Motor neuron (in vitro differentiated cells): ENCODE measurements around the gene PRKCB. TPM values are rescaled to one million over a fixed set of nuclear protein-coding genes. Genes with fewer than 3 reads are reported as not detected.
A peak's percentile ranks its signal among the peaks of the same experiment; 100 is the strongest.

Experiments
- ATAC-seq, 8 experiments: fragments of 200-7000 bp; cut with Tn5 transposase; replicated peaks in 6 of 8; 2 replicates each; pipeline ENCODE4 v1.8.0; 2021; ENCODE audit warnings: mild to moderate bottlenecking in 8 of 8, moderate library complexity in 8 of 8
- H3K27ac ChIP-seq, 2 donors: fragments of 250-450 bp; sonication (Bioruptor Pico); 2 replicates each; pipeline ENCODE4 v1.9.0; 2021; ENCODE audit warnings: antibody characterized with exemption in 2 of 2, mild to moderate bottlenecking in 2 of 2, moderate library complexity in 1 of 2
- H3K4me1 ChIP-seq, 2 donors: fragments of 250-450 bp; sonication (Bioruptor Pico); replicated peaks in 1 of 2; 2 replicates each; pipeline ENCODE4 v1.6.1; 2021; ENCODE audit warnings: antibody characterized with exemption in 2 of 2, mild to moderate bottlenecking in 2 of 2, moderate library complexity in 1 of 2
- H3K4me3 ChIP-seq, 5 donors: fragments of 250-450 bp; sonication (Bioruptor Pico); 2 replicates each; pipeline ENCODE4 v1.9.0; 2021; ENCODE audit warnings: antibody characterized with exemption in 5 of 5, mild to moderate bottlenecking in 5 of 5, moderate library complexity in 4 of 5
- WGBS, 10 experiments: fragments of 450-650 bp; shearing (Covaris generic); methylation state at CpG; one replicate each; pipeline ENCODE4 v1.0.0; 2022; 5-methylcytosine and 5-hydroxymethylcytosine counted together
- in situ Hi-C, 9 experiments: fragments of 400-800 bp; cut with MboI; loops; one replicate each; pipeline ENCODE4 v1.15.0; 2021; ENCODE audit warnings: low sequenced_read_pairs in 9 of 9, low pct_unique_long_range_greater_than_20kb in 2 of 9; ENCODE audit not compliant: unreplicated experiment in 9 of 9
- total RNA-seq, 8 experiments: library from RNA; unstranded; fragments of 300-600 nt; gene quantifications; 2 replicates each; pipeline versions ENCODE4 v1.2.3 to v1.2.4, GENCODE V29; 2022

The PRKCB gene
- total RNA-seq, 8 experiments from 2014 or later = 0.10 to 21.0 (median 4.8) TPM

GRCh38 chr16:23859713-23860269, 24.0 kb downstream of the PRKCB start:
- no peak for ATAC-seq
- 0 to 95% (median 66%) methylated on average over 1 to 2 of the region's 2 CpGs; no CpG with 5 or more reads in 1 of the 10 experiments for WGBS, 10 experiments
- no peaks in the 10 kb centered on the region for H3K4me1 ChIP-seq
- H3K27ac ChIP-seq = no peak overlapping the region
- no peak overlapping the region for H3K4me3 ChIP-seq
- in situ Hi-C loops = no loop called here

- Histone ChIP-seq H3K4me1 (no peaks in the 10 kb centered on the region), H3K4me3 (no peak overlapping the region), H3K27ac (no peak overlapping the region)
- in situ Hi-C loops = no loop called here
- no peak for ATAC-seq
- 0 to 80% (median 34%) methylated on average over 1 to 3 of the region's 3 CpGs for WGBS, 10 experiments
Measured at GRCh38 chr16:23861874-23862273, 26.1 kb downstream of the PRKCB start.

- in situ Hi-C loops = no loop called here
- no peak overlapping the region for H3K4me3 ChIP-seq
- no peaks in the 10 kb centered on the region for H3K4me1 ChIP-seq
- WGBS, 10 experiments = 0 to 86% (median 64%) methylated on average over 1 to 6 of the region's 6 CpGs; no CpG with 5 or more reads in 1 of the 10 experiments
- H3K27ac ChIP-seq = no peak overlapping the region
- ATAC-seq = no peak
Measured at GRCh38 chr16:23862556-23862955, 26.8 kb downstream of the PRKCB start.

GRCh38 chr16:23863511-23864422, 28.0 kb downstream of the PRKCB start:
- Histone ChIP-seq H3K4me3 (no peak overlapping the region), H3K27ac (no peak overlapping the region), H3K4me1 (no peaks in the 10 kb centered on the region)
- in situ Hi-C loops = no loop called here
- peak in 2 of 8 experiments; percentile 20 to 31 for ATAC-seq
- WGBS, 10 experiments = 0 to 100% (median 63%) methylated on average over 2 to 11 of the region's 12 CpGs

GRCh38 chr16:23865853-23866252, 30.1 kb downstream of the PRKCB start:
- Histone ChIP-seq H3K27ac (no peak overlapping the region), H3K4me1 (no peaks in the 10 kb centered on the region), H3K4me3 (no peak overlapping the region)
- ATAC-seq = no peak
- in situ Hi-C loops = no loop called here
- WGBS, 10 experiments = 0 to 50% (median 17%) methylated on average over 1 to 2 of the region's 2 CpGs; no CpG with 5 or more reads in 3 of the 10 experiments

- 0 to 100% (median 40%) methylated on average over 1 to 4 of the region's 4 CpGs; no CpG with 5 or more reads in 1 of the 10 experiments for WGBS, 10 experiments
- no peak for ATAC-seq
- in situ Hi-C loops = no loop called here
Measured at GRCh38 chr16:23866621-23867020, 30.8 kb downstream of the PRKCB start.

GRCh38 chr16:23867566-23867965, 31.8 kb downstream of the PRKCB start:
- H3K4me3 ChIP-seq = no peak overlapping the region
- WGBS, 10 experiments = 0 to 100% (median 40%) methylated on average over 1 to 2 of the region's 2 CpGs; no CpG with 5 or more reads in 1 of the 10 experiments
- ATAC-seq = no peak
- H3K4me1 ChIP-seq = no peaks in the 10 kb centered on the region
- in situ Hi-C loops = no loop called here
- no peak overlapping the region for H3K27ac ChIP-seq

More at GRCh38 chr16:23866621-23867020, 30.8 kb downstream of the PRKCB start:
- H3K27ac ChIP-seq = no peak overlapping the region
- H3K4me1 ChIP-seq = no peaks in the 10 kb centered on the region
- no peak overlapping the region for H3K4me3 ChIP-seq

- in situ Hi-C loops = no loop called here
- no peak overlapping the region for H3K4me3 ChIP-seq
- WGBS, 10 experiments = 13 to 67% (median 53%) methylated on average over 1 of the region's 1 CpG; no CpG with 5 or more reads in 4 of the 10 experiments
- H3K4me1 ChIP-seq = no peaks in the 10 kb centered on the region
- no peak for ATAC-seq
- H3K27ac ChIP-seq = no peak overlapping the region
Measured at GRCh38 chr16:23868136-23868535, 32.4 kb downstream of the PRKCB start.

GRCh38 chr16:23869052-23869451, 33.3 kb downstream of the PRKCB start:
- Histone ChIP-seq H3K27ac (no peak overlapping the region), H3K4me3 (no peak overlapping the region), H3K4me1 (no peaks in the 10 kb centered on the region)
- 0 to 59% (median 20%) methylated on average over 1 to 5 of the region's 5 CpGs; no CpG with 5 or more reads in 3 of the 10 experiments for WGBS, 10 experiments
- in situ Hi-C loops = no loop called here
- ATAC-seq = no peak

GRCh38 chr16:23871924-23872323, 36.1 kb downstream of the PRKCB start:
- Histone ChIP-seq H3K27ac (no peak overlapping the region), H3K4me3 (no peak overlapping the region), H3K4me1 (no peaks in the 10 kb centered on the region)
- in situ Hi-C loops = no loop called here
- 0 to 90% (median 8%) methylated on average over 1 to 3 of the region's 3 CpGs; no CpG with 5 or more reads in 3 of the 10 experiments for WGBS, 10 experiments
- ATAC-seq = no peak

- 0 to 76% (median 60%) methylated on average over 1 to 3 of the region's 5 CpGs; no CpG with 5 or more reads in 5 of the 10 experiments for WGBS, 10 experiments
- in situ Hi-C loops = no loop called here
- no peak for ATAC-seq
- no peak overlapping the region for H3K27ac ChIP-seq
- no peaks in the 10 kb centered on the region for H3K4me1 ChIP-seq
- H3K4me3 ChIP-seq = no peak overlapping the region
Measured at GRCh38 chr16:23874613-23875294, 39.0 kb downstream of the PRKCB start.

- in situ Hi-C loops = no loop called here
- WGBS, 10 experiments = 0 to 90% (median 65%) methylated on average over 1 to 6 of the region's 6 CpGs; no CpG with 5 or more reads in 1 of the 10 experiments
- H3K4me3 ChIP-seq = no peak overlapping the region
- ATAC-seq = peak in 1 of 8 experiments; percentile 15
- no peak overlapping the region for H3K27ac ChIP-seq
- no peaks in the 10 kb centered on the region for H3K4me1 ChIP-seq
Measured at GRCh38 chr16:23876256-23876896, 40.6 kb downstream of the PRKCB start.
